Uterus (tissue), 2 donors: ENCODE measurements around the gene RNF187.

ENCODE experiments used
- POLR2A ChIP-seq, 2 donors: fragments of 450-650 bp; IDR thresholded peaks; one replicate each; pipeline ENCODE4 v1.6.1; 2016; ENCODE audit warnings: antibody characterized with exemption in 2 of 2, mild to moderate bottlenecking in 1 of 2, moderate library complexity in 1 of 2
- TF ChIP-seq, protein P1 (sequence below), 4 experiments: fragments of 200-600 bp in 2 of 4; fragments of 450-650 bp in 2 of 4; sonication (generic) in 2 of 4; IDR thresholded peaks; one replicate each; pipeline ENCODE4 v1.5.1; 2016 to 2019; ENCODE audit warnings: antibody characterized with exemption in 4 of 4, mild to moderate bottlenecking in 2 of 4, moderate library complexity in 1 of 4

DNA sequence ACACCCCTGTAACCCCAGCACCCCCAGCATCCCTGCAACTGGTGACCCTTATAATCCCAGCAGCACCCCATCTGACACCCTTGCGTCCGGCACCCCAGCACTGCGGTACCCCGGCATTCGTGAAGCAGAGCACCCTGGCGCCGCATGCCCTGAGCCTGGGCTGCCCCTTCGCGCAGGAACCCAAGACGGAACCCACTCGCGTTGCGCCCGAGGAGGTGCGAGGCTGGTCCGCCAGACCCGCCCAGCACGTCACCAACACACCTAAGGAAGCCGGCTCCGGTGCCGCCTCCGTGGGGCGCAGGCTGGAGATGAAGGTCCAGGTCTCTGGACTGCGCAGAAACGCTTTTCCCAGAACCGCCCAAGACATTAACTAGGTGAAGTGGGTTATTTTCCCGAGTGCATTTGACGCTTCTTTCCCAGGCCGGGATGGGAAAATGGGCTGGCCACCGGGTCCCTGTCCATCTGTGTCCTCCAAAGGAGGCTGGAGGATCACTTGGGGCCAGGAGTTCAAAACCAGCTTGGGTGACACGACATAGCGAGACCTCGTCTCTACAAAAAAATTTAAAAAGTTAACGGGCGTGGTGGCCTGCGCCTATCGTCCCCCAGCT lies 15.9 kb upstream of the RNF187 start:
- TF ChIP-seq, protein P1, sequence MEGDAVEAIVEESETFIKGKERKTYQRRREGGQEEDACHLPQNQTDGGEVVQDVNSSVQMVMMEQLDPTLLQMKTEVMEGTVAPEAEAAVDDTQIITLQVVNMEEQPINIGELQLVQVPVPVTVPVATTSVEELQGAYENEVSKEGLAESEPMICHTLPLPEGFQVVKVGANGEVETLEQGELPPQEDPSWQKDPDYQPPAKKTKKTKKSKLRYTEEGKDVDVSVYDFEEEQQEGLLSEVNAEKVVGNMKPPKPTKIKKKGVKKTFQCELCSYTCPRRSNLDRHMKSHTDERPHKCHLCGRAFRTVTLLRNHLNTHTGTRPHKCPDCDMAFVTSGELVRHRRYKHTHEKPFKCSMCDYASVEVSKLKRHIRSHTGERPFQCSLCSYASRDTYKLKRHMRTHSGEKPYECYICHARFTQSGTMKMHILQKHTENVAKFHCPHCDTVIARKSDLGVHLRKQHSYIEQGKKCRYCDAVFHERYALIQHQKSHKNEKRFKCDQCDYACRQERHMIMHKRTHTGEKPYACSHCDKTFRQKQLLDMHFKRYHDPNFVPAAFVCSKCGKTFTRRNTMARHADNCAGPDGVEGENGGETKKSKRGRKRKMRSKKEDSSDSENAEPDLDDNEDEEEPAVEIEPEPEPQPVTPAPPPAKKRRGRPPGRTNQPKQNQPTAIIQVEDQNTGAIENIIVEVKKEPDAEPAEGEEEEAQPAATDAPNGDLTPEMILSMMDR (IDR thresholded peaks at IDR 0.05) = no peak
- TF ChIP-seq POLR2A (IDR thresholded peaks at IDR 0.05) = no peak
